ENCODE measurements around the gene FAM161B. TPM values are rescaled to one million over a fixed set of nuclear protein-coding genes. Genes with fewer than 3 reads are reported as not detected.

FAM161B gene
- total and polyA plus RNA-seq, 2 of the 4 experiments (the other 2 are of a cell fraction) = 1.9 to 2.5 TPM

DNA sequence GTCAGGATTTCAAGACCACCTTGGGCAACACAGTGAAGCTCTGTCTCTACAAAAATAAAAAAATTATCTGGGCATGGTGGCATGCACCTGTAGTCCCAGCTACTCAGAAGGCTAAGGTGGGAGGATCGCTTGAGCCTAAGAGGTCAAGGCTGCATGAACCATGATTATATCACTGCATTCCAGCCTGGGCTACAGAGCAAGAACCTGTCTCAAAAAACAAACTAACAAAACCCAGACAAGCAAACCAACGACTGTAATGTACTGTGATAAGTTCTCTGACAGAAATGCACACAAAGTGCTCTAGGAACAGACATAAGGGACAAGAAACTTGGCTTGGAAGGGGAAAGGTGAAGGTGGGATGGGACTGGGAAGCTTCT is 46.8 kb upstream of the FAM161B start:
- ChIA-PET POLR2A (ENCODE audit: unreplicated experiment) (no interaction called here), CTCF (no interaction called here)
- Histone ChIP-seq H3K27me3 (ENCODE audit: control insufficient read depth, insufficient read depth, low read length) (no peaks in the 10 kb centered on the region), H3K36me3 (ENCODE audit: control insufficient read depth, insufficient read depth, low read length) (0 out of 2 replicates have a peak, but pooled peaks cover 3% of the 10 kb centered on the region), H3K9me1 (ENCODE audit: insufficient read depth, low read length) (no peaks in the 10 kb centered on the region), H2AFZ (replicated peaks; ENCODE audit: low read length, poor library complexity) (no peak overlapping the region), H3K23ac (ENCODE audit: low read depth, low read length) (no peak overlapping the region), H3K4ac (ENCODE audit: low read depth, low read length) (no peak overlapping the region), H4K20me1 (ENCODE audit: insufficient read depth, low read length) (no peaks in the 10 kb centered on the region), H2BK15ac (ENCODE audit: low read depth, low read length) (no peak overlapping the region), H2BK5ac (ENCODE audit: low read depth, low read length, poor library complexity, severe bottlenecking) (no peak overlapping the region), H2BK20ac (ENCODE audit: low read depth, low read length) (no peak overlapping the region), H3K79me1 (ENCODE audit: low read depth in 1 of 2, low read length in 2 of 2) (no peaks in the 10 kb centered on the region), H3K9me3 (ENCODE audit: control insufficient read depth, insufficient read depth, low read length) (no peaks in the 10 kb centered on the region), H2BK120ac (ENCODE audit: low read depth, low read length) (no peak overlapping the region), H3K4me3 (ENCODE audit: insufficient read depth, low read depth, low read length) (no peak overlapping the region), H4K91ac (ENCODE audit: insufficient read depth, low read depth, low read length) (no peak overlapping the region), H2AK5ac (ENCODE audit: low read depth, low read length) (no peak overlapping the region), H3K9ac (ENCODE audit: low read depth, low read length) (no peak overlapping the region), H4K5ac (ENCODE audit: low read depth, low read length) (no peak overlapping the region), H3K56ac (ENCODE audit: extremely low read depth, insufficient read depth, low read length) (no peak overlapping the region), H3K14ac (replicated peaks; ENCODE audit: low read depth, low read length) (no peak overlapping the region), H3K18ac (ENCODE audit: low read depth, low read length) (no peak overlapping the region), H3K4me2 (ENCODE audit: low read depth, low read length) (no peak overlapping the region), H4K8ac (ENCODE audit: low read depth in 2 of 2, low read length in 2 of 2) (no peak overlapping the region), H2AK9ac (replicated peaks; ENCODE audit: low read depth, low read length, poor library complexity) (no peak overlapping the region), H3K4me1 (ENCODE audit: control insufficient read depth, insufficient read depth, low read length) (no peaks in the 10 kb centered on the region), H3K27ac (ENCODE audit: insufficient read depth, low read length) (no peak overlapping the region)
- no peak for DNase-seq
- WGBS, 2 experiments (ENCODE audit: extremely low coverage in 2 of 2, insufficient read length in 1 of 2) = no CpG with 5 or more reads among the region's 2 CpGs
- TF ChIP-seq MAFK (IDR thresholded peaks at IDR 0.05; ENCODE audit: low read depth, low read length) = no peak
- TF ChIP-seq, protein P1, sequence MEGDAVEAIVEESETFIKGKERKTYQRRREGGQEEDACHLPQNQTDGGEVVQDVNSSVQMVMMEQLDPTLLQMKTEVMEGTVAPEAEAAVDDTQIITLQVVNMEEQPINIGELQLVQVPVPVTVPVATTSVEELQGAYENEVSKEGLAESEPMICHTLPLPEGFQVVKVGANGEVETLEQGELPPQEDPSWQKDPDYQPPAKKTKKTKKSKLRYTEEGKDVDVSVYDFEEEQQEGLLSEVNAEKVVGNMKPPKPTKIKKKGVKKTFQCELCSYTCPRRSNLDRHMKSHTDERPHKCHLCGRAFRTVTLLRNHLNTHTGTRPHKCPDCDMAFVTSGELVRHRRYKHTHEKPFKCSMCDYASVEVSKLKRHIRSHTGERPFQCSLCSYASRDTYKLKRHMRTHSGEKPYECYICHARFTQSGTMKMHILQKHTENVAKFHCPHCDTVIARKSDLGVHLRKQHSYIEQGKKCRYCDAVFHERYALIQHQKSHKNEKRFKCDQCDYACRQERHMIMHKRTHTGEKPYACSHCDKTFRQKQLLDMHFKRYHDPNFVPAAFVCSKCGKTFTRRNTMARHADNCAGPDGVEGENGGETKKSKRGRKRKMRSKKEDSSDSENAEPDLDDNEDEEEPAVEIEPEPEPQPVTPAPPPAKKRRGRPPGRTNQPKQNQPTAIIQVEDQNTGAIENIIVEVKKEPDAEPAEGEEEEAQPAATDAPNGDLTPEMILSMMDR (conservative IDR thresholded peaks at IDR 0.05; ENCODE audit: low read depth, low read length) = no peak
- TF ChIP-seq MAZ (IDR thresholded peaks at IDR 0.05; ENCODE audit: borderline replicate concordance, low read depth, low read length) = no peak
- TF ChIP-seq POLR2A (IDR thresholded peaks at IDR 0.05; ENCODE audit: low read depth, low read length) = no peak
- TF ChIP-seq SMC3 (IDR thresholded peaks at IDR 0.05; ENCODE audit: low read depth, low read length) = no peak
- no peak for TF ChIP-seq NFE2L2 (IDR thresholded peaks at IDR 0.05; ENCODE audit: low read depth, low read length)
- TF ChIP-seq RAD21 (IDR thresholded peaks at IDR 0.05; ENCODE audit: low read length) = no peak
- TF ChIP-seq CEBPB (IDR thresholded peaks at IDR 0.05; ENCODE audit: low read depth, low read length) = no peak
- TF ChIP-seq, protein P2, sequence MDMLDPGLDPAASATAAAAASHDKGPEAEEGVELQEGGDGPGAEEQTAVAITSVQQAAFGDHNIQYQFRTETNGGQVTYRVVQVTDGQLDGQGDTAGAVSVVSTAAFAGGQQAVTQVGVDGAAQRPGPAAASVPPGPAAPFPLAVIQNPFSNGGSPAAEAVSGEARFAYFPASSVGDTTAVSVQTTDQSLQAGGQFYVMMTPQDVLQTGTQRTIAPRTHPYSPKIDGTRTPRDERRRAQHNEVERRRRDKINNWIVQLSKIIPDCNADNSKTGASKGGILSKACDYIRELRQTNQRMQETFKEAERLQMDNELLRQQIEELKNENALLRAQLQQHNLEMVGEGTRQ (IDR thresholded peaks at IDR 0.05; ENCODE audit: low read depth, low read length) = no peak
- TF ChIP-seq RCOR1 (IDR thresholded peaks at IDR 0.05; ENCODE audit: insufficient replicate concordance, low read length) = no peak
- no peak for TF ChIP-seq RFX5 (IDR thresholded peaks at IDR 0.05; ENCODE audit: low read depth, low read length)
- TF ChIP-seq BHLHE40 (IDR thresholded peaks at IDR 0.05; ENCODE audit: low read depth, low read length) = no peak
- TF ChIP-seq MXI1 (IDR thresholded peaks at IDR 0.05; ENCODE audit: borderline replicate concordance, low read depth, low read length) = no peak
- TF ChIP-seq, protein P3, sequence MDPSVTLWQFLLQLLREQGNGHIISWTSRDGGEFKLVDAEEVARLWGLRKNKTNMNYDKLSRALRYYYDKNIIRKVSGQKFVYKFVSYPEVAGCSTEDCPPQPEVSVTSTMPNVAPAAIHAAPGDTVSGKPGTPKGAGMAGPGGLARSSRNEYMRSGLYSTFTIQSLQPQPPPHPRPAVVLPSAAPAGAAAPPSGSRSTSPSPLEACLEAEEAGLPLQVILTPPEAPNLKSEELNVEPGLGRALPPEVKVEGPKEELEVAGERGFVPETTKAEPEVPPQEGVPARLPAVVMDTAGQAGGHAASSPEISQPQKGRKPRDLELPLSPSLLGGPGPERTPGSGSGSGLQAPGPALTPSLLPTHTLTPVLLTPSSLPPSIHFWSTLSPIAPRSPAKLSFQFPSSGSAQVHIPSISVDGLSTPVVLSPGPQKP (IDR thresholded peaks at IDR 0.05; ENCODE audit: borderline replicate concordance, low read depth, low read length) = no peak
- TF ChIP-seq FOS (IDR thresholded peaks at IDR 0.05; ENCODE audit: low read depth, low read length) = no peak
- TF ChIP-seq CHD1 (IDR thresholded peaks at IDR 0.05; ENCODE audit: low read depth, low read length) = no peak
- in situ Hi-C loops (cut with MboI; ENCODE audit: low sequenced_read_pairs) (no loop called here), dilution Hi-C loops (cut with HindIII; ENCODE audit: low sequenced_read_pairs, unreplicated experiment) (no loop called here), intact Hi-C loops (cut with micrococcal nuclease) (no loop called here)
- no peak for ATAC-seq (ENCODE audit: low read depth)
- BruUV-seq (replicated peaks) = no TSS peak

All from IMR-90 (cell line).